HepG2 (cell line): ENCODE results near the gene FAM83G. TPM values are rescaled to one million over a fixed set of nuclear protein-coding genes. Genes with fewer than 3 reads are reported as not detected.

ENCODE experiments used
- ARHGAP35 ChIP-seq: sonication (generic); formaldehyde crosslinking; IDR thresholded peaks from 2 replicates; pipeline ENCODE4 v1.9.0; 2022; ENCODE audit warnings: mild to moderate bottlenecking, inconsistent platforms, moderate library complexity, missing genetic modification reagents, borderline replicate concordance
- CAMTA2 ChIP-seq: sonication (generic); formaldehyde crosslinking; IDR thresholded peaks from 2 replicates; pipeline ENCODE4 v1.4.0; 2020; ENCODE audit warnings: mild to moderate bottlenecking, missing genetic modification reagents, borderline replicate concordance
- ELF1 ChIP-seq: sonication (generic); formaldehyde crosslinking; IDR thresholded peaks from 2 replicates; pipeline ENCODE4 v1.4.0; 2020; ENCODE audit warnings: missing genetic modification reagents
- PHF8 ChIP-seq: sonication (generic); formaldehyde crosslinking; IDR thresholded peaks from 2 replicates; pipeline ENCODE4 v1.5.0; 2020; ENCODE audit warnings: missing genetic modification reagents
- ZFP90 ChIP-seq: sonication (generic); formaldehyde crosslinking; IDR thresholded peaks from 2 replicates; pipeline ENCODE4 v1.8.0; 2022; ENCODE audit warnings: missing genetic modification reagents, mild to moderate bottlenecking, inconsistent platforms, borderline replicate concordance
- ZNF143 ChIP-seq: sonication (generic); formaldehyde crosslinking; IDR thresholded peaks from 2 replicates; pipeline ENCODE4 v1.4.0; 2020; ENCODE audit warnings: missing genetic modification reagents
- ZNF460 ChIP-seq: sonication (generic); formaldehyde crosslinking; IDR thresholded peaks from 2 replicates; pipeline ENCODE4 v1.5.1; 2020; ENCODE audit warnings: missing genetic modification reagents, mild to moderate bottlenecking, borderline replicate concordance
- polyA plus RNA-seq, 8 experiments: library from polyadenylated mRNA; depleted of rRNA in 3 of 8; stranded (reverse) in 7 of 8; unstranded in 1 of 8; fragments of >200 nt; fragmentation: Illumina TruSeq in 4 of 8; extraction: Trizol in 4 of 8; gene quantifications; 2 replicates each; pipeline versions ENCODE4 v1.2.1 to v1.2.3, GENCODE V29; 2011 to 2016; ENCODE audit warnings: low read depth in 4 of 8, missing spikeins in 1 of 8, mixed read lengths in 1 of 8; ENCODE audit not compliant: insufficient read depth in 1 of 8
- total RNA-seq, 5 experiments: library from RNA; depleted of rRNA; stranded (reverse); fragments of >200 nt; fragmentation: Illumina TruSeq; extraction: Trizol; gene quantifications; 2 replicates each; pipeline ENCODE4 v1.2.3, GENCODE V29; 2016; ENCODE audit warnings: low read depth in 1 of 5
- TF ChIP-seq, protein P1 (sequence below): sonication (generic); formaldehyde crosslinking; IDR thresholded peaks from 2 replicates; pipeline ENCODE4 v1.5.0; 2020; ENCODE audit warnings: mild to moderate bottlenecking, missing genetic modification reagents, borderline replicate concordance
- TF ChIP-seq, protein P2 (sequence below): sonication (generic); formaldehyde crosslinking; conservative IDR thresholded peaks from 2 replicates; pipeline ENCODE4 v1.4.0; 2020; ENCODE audit warnings: mild to moderate bottlenecking, missing genetic modification reagents, moderate library complexity
- TF ChIP-seq, protein P3 (sequence below): sonication (generic); formaldehyde crosslinking; IDR thresholded peaks from 2 replicates; pipeline ENCODE4 v1.8.1; 2023; ENCODE audit warnings: mild to moderate bottlenecking, inconsistent platforms, moderate library complexity, missing genetic modification reagents, borderline replicate concordance
- TF ChIP-seq, protein P4 (sequence below): sonication (generic); formaldehyde crosslinking; IDR thresholded peaks from 2 replicates; pipeline ENCODE4 v1.4.0; 2020; ENCODE audit warnings: mild to moderate bottlenecking, missing genetic modification reagents
- TF ChIP-seq, protein P5 (sequence below): IDR thresholded peaks from 2 replicates; pipeline ENCODE4 v1.6.1; 2018; ENCODE audit warnings: missing genetic modification reagents

The FAM83G gene
- total and polyA plus RNA-seq, 2 of the 13 experiments (the other 11 are each of a cell fraction or from before 2014, with no cell fraction given) = 13.7 to 18.6 TPM

DNA sequence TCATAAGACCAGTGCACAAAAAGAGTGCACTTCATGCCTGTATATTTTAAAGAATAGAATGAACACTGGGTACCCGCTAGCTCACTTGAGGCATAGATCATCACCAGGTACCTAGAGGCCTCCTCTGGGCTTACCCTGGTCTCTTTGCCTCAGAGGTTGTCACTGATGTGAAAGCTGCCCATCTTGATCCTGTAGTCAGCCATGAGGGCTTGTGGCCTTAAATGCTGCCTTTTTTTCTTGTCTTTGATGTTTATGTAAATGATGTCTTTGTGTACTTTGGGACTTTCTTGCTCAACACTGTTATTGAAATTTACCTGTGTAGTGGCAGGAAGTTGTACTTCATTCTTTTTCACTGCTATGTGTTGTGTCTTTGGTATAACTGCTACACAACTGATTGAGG, 79.4 kb downstream of the FAM83G start (continued):
- TF ChIP-seq, protein P1, sequence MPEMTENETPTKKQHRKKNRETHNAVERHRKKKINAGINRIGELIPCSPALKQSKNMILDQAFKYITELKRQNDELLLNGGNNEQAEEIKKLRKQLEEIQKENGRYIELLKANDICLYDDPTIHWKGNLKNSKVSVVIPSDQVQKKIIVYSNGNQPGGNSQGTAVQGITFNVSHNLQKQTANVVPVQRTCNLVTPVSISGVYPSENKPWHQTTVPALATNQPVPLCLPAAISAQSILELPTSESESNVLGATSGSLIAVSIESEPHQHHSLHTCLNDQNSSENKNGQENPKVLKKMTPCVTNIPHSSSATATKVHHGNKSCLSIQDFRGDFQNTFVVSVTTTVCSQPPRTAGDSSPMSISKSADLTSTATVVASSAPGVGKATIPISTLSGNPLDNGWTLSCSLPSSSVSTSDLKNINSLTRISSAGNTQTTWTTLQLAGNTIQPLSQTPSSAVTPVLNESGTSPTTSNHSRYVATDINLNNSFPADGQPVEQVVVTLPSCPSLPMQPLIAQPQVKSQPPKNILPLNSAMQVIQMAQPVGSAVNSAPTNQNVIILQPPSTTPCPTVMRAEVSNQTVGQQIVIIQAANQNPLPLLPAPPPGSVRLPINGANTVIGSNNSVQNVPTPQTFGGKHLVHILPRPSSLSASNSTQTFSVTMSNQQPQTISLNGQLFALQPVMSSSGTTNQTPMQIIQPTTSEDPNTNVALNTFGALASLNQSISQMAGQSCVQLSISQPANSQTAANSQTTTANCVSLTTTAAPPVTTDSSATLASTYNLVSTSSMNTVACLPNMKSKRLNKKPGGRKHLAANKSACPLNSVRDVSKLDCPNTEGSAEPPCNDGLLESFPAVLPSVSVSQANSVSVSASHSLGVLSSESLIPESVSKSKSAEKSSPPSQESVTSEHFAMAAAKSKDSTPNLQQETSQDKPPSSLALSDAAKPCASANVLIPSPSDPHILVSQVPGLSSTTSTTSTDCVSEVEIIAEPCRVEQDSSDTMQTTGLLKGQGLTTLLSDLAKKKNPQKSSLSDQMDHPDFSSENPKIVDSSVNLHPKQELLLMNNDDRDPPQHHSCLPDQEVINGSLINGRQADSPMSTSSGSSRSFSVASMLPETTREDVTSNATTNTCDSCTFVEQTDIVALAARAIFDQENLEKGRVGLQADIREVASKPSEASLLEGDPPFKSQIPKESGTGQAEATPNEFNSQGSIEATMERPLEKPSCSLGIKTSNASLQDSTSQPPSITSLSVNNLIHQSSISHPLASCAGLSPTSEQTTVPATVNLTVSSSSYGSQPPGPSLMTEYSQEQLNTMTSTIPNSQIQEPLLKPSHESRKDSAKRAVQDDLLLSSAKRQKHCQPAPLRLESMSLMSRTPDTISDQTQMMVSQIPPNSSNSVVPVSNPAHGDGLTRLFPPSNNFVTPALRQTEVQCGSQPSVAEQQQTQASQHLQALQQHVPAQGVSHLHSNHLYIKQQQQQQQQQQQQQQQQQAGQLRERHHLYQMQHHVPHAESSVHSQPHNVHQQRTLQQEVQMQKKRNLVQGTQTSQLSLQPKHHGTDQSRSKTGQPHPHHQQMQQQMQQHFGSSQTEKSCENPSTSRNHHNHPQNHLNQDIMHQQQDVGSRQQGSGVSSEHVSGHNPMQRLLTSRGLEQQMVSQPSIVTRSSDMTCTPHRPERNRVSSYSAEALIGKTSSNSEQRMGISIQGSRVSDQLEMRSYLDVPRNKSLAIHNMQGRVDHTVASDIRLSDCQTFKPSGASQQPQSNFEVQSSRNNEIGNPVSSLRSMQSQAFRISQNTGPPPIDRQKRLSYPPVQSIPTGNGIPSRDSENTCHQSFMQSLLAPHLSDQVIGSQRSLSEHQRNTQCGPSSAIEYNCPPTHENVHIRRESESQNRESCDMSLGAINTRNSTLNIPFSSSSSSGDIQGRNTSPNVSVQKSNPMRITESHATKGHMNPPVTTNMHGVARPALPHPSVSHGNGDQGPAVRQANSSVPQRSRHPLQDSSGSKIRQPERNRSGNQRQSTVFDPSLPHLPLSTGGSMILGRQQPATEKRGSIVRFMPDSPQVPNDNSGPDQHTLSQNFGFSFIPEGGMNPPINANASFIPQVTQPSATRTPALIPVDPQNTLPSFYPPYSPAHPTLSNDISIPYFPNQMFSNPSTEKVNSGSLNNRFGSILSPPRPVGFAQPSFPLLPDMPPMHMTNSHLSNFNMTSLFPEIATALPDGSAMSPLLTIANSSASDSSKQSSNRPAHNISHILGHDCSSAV (CRISPR knock-in tag) = no peak
- TF ChIP-seq ELF1 (CRISPR knock-in tag) = peak; percentile 54; the same call in 1 of the 2 replicates
- TF ChIP-seq PHF8 (CRISPR knock-in tag) = no peak
- no peak for TF ChIP-seq CAMTA2 (CRISPR knock-in tag)
- TF ChIP-seq, protein P2, sequence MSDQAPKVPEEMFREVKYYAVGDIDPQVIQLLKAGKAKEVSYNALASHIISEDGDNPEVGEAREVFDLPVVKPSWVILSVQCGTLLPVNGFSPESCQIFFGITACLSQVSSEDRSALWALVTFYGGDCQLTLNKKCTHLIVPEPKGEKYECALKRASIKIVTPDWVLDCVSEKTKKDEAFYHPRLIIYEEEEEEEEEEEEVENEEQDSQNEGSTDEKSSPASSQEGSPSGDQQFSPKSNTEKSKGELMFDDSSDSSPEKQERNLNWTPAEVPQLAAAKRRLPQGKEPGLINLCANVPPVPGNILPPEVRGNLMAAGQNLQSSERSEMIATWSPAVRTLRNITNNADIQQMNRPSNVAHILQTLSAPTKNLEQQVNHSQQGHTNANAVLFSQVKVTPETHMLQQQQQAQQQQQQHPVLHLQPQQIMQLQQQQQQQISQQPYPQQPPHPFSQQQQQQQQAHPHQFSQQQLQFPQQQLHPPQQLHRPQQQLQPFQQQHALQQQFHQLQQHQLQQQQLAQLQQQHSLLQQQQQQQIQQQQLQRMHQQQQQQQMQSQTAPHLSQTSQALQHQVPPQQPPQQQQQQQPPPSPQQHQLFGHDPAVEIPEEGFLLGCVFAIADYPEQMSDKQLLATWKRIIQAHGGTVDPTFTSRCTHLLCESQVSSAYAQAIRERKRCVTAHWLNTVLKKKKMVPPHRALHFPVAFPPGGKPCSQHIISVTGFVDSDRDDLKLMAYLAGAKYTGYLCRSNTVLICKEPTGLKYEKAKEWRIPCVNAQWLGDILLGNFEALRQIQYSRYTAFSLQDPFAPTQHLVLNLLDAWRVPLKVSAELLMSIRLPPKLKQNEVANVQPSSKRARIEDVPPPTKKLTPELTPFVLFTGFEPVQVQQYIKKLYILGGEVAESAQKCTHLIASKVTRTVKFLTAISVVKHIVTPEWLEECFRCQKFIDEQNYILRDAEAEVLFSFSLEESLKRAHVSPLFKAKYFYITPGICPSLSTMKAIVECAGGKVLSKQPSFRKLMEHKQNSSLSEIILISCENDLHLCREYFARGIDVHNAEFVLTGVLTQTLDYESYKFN = peak; percentile 78
- TF ChIP-seq, protein P3, sequence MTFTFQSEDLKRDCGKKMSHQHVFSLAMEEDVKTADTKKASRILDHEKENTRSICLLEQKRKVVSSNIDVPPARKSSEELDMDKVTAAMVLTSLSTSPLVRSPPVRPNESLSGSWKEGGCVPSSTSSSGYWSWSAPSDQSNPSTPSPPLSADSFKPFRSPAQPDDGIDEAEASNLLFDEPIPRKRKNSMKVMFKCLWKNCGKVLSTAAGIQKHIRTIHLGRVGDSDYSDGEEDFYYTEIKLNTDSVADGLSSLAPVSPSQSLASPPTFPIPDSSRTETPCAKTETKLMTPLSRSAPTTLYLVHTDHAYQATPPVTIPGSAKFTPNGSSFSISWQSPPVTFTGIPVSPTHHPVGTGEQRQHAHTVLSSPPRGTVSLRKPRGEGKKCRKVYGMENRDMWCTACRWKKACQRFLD (CRISPR knock-in tag) = no peak
- no peak for TF ChIP-seq ZFP90 (CRISPR knock-in tag)
- TF ChIP-seq ARHGAP35 (CRISPR knock-in tag) = no peak
- TF ChIP-seq ZNF460 (CRISPR knock-in tag) = no peak
- TF ChIP-seq, protein P4, sequence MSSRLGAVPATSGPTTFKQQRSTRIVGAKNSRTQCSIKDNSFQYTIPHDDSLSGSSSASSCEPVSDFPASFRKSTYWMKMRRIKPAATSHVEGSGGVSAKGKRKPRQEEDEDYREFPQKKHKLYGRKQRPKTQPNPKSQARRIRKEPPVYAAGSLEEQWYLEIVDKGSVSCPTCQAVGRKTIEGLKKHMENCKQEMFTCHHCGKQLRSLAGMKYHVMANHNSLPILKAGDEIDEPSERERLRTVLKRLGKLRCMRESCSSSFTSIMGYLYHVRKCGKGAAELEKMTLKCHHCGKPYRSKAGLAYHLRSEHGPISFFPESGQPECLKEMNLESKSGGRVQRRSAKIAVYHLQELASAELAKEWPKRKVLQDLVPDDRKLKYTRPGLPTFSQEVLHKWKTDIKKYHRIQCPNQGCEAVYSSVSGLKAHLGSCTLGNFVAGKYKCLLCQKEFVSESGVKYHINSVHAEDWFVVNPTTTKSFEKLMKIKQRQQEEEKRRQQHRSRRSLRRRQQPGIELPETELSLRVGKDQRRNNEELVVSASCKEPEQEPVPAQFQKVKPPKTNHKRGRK (CRISPR knock-in tag) = no peak
- TF ChIP-seq, protein P5, sequence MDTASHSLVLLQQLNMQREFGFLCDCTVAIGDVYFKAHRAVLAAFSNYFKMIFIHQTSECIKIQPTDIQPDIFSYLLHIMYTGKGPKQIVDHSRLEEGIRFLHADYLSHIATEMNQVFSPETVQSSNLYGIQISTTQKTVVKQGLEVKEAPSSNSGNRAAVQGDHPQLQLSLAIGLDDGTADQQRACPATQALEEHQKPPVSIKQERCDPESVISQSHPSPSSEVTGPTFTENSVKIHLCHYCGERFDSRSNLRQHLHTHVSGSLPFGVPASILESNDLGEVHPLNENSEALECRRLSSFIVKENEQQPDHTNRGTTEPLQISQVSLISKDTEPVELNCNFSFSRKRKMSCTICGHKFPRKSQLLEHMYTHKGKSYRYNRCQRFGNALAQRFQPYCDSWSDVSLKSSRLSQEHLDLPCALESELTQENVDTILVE (CRISPR knock-in tag) = 0 out of 2 replicates have a peak, but pooled peaks have one; percentile 32
- TF ChIP-seq ZNF143 (CRISPR knock-in tag) = no peak
